Endometrial microvascular endothelial cells (primary cell): ENCODE results near the gene MTSS2. TPM values are rescaled to one million over a fixed set of nuclear protein-coding genes. Genes with fewer than 3 reads are reported as not detected.

Source experiments
- in situ Hi-C: cut with HindIII; loops from 2 replicates; pipeline ENCODE4 v1.10.0; 2017; ENCODE audit warnings: low sequenced_read_pairs, low pct_unique_long_range_greater_than_20kb; ENCODE audit errors: inconsistent ontology term
- total RNA-seq: library from RNA; depleted of rRNA; stranded (reverse); fragments of >200 nt; gene quantifications from one replicate; pipeline ENCODE4 v1.2.3, GENCODE V29; 2015; ENCODE audit errors: inconsistent ontology term

The MTSS2 gene
- total RNA-seq, 1 donor from 2014 or later, result 19.6 TPM

DNA sequence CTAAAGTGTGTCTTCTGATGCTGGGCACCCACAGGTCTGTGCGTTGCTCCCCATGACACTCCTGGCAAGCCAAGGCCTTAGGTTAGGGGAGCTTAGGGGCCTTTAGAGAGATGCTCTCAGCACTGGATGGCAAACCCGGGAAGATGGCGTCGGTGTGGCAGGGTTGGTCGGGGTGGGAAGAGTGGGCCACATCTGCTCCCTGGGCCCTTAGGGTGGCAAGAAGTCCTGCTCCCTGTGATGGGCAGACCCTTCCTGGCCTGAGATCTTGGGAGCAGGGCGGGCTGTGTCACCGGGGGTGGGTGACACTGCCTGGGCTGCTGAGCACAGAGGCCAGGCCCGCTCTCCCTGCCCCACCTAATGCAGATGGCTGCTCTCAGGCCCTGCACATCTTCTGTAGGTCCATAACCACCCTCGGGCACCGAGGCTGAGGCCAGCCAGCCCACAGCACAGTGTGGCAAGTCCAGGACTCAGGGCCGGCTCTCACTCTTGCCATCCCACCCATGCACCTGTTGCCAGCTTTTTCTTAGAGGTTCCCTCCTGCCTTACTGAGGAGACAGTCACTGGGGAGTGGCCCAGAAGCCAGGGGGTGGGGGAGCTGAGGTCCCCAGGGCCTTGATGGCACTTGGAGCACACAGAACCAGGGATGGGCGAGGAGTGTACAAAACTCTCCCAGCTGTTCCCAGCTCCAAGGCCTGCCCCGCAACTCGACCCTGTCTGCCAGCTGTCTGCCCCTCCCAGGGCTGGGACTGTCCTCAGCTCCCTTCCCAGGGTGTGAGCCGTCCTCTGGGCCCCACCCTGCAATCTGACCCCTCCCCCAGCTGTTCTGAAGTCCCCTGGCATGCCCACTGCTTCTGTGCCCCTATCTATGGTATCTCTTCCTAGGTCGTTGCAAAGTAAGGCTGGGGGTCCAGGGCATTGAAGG, 4.4 kb upstream of the MTSS2 start:
- in situ Hi-C loops, result no loop called here

DNA sequence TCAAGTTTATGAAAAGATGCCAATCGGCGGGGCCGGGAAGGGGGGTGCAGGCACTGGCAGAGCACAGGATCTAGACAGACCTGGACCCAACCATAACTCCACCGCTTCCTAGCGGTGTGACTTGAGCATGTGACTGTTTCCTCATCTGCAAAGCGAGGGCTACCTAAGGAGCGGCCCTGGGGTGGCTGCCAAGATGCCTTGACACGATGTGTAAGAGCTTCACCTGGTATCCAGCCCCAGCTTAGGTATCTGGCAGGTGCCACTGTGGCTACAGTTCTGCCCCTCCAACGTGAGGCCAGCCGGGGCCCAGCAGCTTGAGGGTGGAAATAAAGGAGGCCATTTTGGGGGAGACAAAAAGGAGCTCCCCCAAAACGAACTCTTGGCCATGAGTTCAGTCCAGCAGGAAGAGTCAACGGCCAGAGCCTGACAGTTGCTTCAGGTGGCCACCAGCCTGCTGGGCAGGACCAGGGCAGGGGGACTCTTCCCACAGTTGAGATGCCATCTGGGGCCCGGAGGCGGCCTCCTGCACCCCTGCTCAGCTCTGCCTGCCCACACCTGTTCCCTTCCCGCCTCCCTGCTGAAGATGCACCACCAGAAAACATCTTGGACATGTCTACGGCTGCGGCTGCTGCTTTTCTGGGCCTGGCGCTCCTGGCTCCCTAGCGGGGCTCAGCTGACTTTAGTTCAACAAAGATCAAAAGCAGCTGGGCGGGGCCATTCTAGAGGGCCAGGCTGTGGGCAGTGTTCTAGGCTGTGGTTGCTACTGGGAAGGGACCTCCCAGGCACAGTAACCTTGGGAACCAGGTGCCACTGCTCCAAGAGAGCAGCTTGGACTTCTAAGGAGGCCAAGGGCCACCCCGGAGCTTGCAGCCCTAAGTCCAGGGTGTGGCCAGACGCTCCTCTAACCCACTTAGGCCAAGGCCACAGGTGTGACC, 3.4 kb upstream of the MTSS2 start:
- in situ Hi-C loops, result no loop called here

DNA sequence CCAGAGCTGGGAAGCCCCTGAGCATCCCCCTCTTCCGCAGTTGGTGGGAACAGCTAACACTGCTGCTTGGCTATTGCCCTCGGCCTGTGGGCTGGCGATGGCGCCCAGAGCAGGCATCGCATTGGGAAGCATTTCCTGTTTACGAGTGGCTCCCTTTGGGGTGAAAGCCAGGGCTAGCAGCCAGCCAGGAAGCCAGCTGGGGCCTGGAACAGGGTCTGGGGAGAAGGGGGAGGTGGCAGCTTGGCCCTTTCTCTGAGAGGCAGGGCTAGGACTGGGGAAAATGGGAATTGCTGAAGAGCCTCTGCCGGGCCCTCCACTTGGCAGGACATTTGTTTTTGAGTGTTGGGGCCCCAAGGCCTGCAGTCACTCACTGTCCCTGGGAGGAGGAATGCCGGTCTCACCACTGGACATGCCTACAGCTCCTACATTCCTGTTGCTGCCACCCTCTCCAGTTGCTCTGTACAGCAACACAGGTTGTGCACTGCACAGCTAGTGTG, 2.4 kb upstream of the MTSS2 start:
- in situ Hi-C loops, result no loop called here

DNA sequence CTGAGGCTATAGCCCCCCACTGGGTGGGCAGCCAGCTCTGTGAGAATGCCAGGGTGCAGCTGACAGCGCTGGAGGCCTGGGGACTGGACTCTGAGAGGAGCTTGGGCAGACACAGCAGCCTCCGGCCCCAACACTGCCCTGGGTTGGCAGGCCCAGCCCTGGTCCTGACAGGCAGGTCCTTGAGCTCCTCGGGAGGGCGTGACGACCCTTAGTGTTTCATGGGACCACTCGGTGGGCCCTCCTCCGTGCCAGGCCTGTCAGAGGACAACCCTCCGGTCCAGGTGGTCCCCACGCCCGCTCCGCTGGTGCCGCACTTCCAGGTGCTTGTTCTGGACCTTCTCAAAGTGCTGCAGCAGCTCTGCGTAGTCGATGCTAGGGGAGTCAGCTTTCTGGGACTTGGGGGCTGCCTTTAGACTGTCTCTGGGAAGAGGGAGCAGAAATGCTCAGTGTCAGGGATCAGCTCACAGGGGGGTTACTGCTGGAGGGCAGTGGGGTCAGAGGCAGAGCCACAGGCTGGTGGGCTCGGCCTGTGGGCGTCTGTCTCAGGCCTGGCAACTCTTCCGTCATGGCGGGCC, 1.9 kb upstream of the MTSS2 start:
- in situ Hi-C loops, result no loop called here

DNA sequence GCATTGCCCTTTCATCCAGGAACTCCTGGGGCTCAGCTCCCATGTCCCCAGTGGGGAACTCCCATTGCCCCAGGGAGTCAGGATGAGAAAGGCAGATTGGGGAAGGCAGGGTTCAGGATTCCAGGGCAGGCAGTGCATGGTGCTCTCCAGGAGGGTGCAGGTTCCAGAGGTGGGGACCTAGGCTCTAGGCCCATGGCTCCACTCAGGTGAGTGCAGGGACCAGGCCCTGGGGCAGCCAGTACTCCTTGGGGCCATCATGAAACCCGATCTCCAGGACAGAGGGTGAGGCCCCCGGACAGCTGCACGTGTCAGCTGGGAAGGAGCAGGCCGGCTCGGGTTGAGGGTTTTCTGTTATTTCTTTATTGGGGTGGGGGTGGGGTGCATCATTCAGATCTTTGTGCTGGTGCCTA, 1.3 kb upstream of the MTSS2 start:
- in situ Hi-C loops, result no loop called here

DNA sequence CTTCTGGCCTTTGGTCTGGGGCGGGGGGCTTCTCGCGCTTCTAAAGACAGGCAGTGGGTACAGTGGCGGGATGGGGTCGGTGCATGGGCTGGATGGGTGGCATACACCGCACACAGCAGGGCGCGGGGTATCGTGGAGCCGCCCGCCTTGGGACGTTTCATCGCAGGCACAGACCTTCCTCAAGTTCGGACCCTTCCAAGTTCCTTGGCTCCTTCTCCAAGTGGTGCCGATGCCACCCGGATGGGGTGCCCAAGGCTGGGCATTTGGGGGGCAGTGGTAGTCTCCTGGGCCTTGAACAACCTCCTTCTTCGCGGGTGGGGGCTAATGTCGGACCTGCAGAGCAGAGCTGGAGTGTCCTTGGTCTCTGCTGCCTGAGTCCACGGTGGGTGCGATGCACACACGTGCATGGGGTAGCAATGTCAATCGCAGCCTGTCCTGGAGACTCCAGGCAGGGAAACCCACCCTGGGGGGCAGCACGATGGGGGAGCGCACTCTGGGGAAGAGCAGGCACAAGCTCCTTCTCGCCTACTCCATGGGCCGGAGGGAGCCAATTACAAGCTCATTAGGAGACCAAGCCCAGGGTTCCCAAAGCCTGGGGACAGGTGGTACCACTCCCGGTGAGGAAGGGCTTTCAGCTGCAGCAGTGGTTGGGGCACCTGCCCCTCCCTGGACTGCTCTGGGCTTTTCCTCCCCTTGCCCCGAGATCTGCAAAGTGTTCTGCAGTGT, 686 bp upstream of the MTSS2 start:
- in situ Hi-C loops, result no loop called here

DNA sequence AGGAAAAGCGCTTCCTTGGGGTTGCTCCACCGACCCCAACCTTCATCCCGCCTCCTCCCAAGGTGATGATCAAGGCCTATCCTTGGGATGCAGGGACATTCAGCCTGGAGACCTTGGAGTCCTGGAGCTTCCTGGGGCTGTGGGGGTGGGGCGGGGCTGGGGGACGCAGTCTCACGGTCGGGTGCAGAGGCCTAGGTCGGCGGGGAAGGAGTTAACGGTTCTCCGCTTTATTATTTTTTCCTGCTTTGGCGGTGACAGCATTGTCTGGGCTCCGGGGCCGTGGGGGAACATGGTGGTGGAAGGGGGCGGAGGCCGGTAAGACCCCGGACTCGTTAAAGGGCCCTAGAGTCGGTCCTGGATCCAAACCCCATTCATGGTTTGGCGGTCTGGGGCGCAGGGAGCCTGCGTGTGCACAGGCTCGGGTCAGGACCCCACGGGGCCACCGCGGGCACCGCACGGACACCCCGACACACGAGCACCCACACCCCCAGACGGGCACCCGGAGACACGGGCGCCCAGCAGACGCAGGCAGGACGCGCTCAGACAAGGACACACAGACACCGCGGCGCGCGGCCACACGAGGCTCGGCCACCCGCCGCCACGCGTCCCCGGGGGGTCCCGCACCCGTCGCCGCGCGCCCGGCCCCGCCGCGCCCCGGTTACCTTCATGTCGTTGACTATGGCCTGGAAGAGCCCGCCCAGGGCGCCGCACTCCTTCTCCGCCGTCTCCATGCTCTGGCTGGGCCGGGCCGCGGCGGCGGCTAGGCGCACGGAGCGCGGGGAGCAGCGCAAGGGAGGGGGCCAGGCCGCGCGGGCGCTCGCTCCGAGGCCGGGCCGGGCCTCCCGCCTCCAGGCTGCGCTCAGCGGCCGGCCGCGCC, 554 bp downstream of the MTSS2 start:
- in situ Hi-C loops, result no loop called here

DNA sequence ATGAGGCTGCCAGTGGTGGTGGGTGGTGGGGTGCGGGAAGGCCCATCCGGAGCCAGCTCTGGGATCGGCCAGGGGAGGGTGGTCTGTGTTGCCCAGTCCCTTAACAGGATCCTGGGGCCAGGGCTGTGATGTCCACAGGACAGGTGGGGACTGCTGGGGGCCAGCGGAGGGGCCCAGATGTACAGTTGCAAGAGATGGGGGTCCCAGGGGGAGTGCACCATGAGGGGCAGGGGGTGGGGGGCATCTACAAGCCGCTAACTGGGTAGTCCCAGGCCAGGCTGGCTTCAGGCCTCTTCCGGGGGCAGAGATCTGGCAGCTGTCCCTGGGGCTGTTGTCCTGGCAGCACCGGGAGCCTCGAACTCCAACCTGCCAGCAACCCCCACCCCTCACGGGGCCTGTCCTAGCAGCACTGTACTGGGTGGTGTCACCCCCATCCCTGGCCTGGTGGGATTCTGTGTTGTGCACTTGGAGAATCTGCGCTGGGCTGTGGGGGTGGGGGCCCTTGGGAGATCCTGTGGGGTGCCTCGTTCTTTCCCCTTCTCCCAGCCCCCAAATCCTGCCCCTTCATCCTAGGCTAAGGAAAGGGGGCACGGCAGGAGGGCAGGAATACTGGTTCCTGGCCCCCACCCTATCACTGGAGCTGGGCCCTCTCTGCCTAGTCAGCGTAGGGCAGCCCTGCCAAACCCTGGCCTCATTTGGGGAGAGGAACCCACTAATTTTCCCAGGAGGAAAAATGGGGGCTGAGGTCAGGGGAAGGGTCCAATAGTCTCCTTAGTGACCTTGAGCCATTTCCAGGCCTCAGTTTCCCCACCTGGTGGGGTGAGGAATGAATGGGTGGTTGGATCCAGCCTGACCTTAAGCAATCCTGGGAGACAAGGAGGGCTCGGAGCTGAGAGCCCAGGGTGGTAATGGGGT, 1.4 kb downstream of the MTSS2 start:
- in situ Hi-C loops, result no loop called here

DNA sequence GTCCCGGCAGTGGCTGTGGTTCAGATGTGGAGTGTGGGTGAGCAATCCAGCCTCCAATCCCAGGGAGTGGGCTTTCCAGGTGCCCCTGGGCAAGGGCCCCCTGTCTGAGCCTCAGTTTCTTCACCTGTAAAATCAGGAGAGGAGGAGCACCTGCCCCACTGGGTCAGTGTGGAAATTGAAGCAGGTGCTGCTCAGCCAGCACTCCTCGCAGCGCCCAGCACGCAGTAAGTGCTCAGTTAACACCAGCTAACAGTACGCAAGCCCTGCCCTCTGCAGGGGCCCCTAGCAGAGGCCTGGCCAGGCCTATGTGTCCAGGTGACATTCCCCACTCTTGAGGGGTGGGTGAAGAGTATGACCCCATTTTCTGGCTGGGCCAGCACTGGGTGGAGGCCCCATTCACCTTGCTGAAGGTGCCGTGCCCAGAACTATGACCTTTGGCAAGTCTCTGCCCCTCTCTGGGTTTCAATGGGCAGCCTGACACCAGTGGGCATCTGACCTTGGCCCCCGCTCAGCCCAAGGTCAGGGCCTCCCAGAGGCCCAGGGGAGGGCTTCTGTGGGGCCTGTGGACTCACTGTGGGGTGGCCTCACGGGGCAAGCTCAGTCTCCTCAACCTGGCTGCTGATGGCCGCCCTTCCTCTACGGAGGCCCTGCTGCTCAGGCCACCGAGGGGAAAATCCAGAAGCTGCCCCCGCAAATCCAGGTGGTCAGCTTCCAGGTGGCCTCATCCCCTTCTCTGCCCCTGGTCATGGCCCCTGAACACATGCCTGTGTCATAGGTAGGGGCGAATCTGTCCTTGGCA, 2.5 kb downstream of the MTSS2 start:
- in situ Hi-C loops, result no loop called here

DNA sequence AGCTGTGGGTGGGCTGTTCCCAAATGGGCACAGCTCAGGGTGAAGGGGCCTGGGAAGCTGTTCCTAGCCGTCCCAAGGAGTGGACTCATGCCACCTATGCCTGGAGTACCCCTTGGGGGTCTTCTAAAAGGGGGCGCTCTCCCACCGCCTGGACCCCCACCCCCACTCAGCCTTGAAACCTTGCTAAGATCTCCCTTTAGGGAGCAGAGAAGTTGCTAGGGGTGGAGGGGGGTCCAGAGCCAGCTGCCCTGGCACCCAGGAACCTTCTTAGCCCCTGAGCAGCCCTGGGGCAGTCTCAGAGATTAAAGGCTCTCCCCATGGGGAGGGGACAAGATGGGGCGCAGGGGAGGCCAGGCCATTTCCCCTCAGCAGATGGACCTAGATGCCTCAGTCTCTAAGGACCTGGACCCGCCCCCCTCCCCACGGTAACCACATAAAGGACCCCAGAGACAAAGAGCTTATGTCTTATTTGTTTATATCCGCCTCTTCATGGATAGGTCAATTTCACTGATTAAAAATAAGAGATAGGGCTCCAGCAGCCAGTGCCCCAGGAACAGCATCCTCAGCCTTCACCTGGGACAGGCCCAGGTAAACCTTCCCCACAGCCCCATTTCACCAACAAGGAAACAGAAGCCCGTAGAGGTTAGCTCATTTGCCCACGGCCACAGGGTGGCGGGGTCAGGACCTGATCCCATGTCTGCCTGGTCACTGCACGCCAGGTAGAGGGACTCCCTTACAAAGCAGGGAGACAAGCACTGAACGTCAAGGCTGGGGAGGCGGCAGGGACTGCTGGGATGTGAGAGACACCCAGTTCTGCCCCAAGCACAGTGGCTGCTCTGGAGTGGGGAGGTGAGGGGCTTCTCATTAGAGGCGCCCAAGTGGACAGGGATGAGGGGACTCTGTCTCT, 3.4 kb downstream of the MTSS2 start:
- in situ Hi-C loops, result no loop called here

DNA sequence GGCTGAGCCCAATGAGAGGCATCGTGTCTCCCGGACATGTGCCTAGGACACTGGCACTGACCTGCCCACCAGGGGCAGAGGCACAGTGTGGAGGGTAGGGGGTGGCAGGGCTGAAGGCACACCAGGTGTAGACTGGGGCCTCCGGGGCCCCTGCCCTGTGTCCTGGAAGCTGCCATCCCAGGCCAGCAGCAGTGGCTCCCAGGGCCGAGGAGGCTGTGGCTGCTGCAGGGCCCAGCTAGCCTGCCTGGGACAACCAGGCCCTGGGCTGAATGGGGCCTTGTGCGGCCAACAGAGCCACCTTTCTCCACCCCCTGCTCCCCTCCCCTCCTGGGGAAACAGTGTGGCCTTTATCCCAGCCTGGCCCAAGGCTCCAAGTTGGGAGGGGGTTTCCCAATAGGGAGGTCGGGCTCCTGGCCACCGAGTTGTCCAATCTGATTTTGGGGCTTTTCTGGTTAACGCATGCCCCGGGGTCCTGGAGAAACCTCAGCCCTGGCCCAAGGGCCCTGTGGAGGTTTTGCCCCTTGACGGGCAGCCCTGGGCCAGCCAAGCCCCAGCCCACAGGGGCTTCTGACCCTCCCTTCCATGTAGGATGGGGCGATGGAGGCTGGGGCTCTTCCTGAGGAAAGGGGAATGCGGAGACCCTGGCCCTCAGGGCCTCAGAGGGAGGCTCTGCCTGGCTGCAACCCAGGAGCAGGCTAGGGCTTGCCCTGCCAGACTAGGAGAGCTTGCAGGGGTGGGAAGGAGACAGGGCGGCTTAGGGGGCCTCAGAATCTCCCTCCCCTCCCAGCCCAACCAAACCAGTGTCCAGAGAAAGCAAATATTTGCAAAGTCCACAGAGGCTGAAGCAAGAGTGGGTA, 4.2 kb downstream of the MTSS2 start:
- in situ Hi-C loops, result no loop called here

DNA sequence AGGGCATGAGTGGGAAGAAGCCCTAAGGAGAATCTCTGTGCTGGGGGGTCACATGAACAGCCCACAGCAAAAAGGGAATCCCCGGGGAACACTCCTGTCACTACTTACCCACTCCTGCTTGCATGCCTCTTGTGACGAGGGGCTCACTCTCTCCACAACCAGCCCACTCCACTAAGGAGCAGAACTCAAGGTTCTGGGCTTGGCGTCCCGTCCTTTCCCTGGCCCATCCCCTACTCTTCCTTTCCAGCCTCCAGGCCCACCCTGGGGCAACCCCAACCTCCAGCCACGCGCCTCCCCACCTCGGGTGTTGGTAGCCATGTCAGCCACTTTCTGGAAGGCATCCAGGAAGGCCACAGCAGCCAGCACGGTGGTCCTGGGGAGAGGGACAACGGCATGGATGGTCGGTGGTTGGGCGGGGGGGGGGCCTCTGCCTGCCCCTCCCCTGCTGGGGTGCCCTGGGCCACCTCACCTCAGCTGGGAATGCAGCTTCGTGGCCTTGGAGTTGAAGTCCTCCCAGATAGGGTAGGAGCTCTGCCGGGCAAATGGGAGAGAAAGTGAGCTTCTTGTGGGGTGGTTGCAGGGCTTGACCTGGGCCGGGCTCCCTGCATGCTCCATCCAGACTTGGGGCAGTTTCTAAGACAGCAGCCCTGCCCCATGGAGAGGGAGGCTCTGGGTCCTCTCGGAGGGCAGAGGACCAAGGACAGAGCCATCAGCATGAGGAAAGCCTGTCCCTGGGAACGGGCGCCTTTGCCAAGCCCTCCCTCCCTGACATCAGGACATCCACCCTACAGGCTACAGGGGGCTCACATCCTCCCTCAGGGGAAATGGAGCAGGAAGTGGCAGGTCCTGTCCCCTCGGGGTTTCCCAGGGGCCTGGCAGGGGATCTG, 5.1 kb downstream of the MTSS2 start:
- in situ Hi-C loops, result no loop called here

DNA sequence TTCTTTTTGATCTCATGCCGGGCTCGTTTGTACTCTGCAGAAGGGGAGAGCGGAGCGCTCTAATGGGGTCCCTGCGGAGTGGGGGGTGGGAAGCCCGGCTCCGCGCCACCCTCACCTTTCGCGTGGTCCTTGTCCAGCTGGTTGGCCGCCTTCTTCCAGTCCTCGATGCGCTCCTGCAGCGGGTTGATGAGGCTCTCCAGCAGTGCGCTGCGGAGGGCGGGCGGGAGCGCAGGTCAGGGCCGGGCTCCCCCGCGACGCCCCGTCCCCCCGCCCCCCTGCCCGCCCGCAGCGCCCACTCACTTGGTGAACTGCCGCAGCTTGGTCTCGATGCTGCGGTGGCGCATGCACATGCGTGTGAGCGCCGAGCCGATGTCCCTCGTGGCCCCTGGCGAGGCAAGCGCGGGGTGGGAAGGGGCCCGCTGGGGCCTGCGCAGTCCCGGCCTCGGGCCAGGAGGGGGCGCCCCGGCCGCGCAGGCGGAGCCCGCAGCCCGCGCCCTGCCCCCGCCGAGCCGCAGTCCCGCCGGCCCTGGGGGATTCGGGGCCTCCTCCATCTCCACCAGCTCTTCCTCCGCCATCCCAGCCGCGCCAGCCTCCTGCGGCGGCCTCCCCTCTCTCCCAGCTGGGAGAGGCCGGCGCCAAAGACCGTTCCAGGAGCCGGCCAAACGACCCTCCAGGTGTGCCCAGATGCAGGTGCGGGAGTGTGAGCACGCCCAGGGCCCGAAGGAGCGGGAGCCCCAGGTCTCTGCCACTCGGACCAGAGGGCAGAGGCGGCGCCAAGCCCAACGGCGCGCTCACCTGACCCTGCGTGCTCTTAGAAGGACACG, 6.0 kb downstream of the MTSS2 start:
- in situ Hi-C loops, result no loop called here
